Measurements from ENCODE around the gene KLHL3.

KLHL3 gene

GRCh38 chr5:137708062-137708461 is 27.8 kb downstream of the KLHL3 start:
- DNase-seq (ENCODE audit: low read depth) = no peak

GRCh38 chr5:137706841-137707240 is 29.0 kb downstream of the KLHL3 start:
- DNase-seq (ENCODE audit: low read depth) = no peak

- DNase-seq (ENCODE audit: low read depth) = no peak
Observed at GRCh38 chr5:137705106-137705505, 30.8 kb downstream of the KLHL3 start.

GRCh38 chr5:137703565-137703964 is 32.3 kb downstream of the KLHL3 start:
- no peak for DNase-seq (ENCODE audit: low read depth)

GRCh38 chr5:137700282-137700680 is 35.6 kb downstream of the KLHL3 start:
- no peak for DNase-seq (ENCODE audit: low read depth)

GRCh38 chr5:137699336-137700281 is 36.3 kb downstream of the KLHL3 start:
- no peak for DNase-seq (ENCODE audit: low read depth)

GRCh38 chr5:137696481-137696880 is 39.4 kb downstream of the KLHL3 start:
- no peak for DNase-seq (ENCODE audit: low read depth)

GRCh38 chr5:137695651-137696428 is 40.0 kb downstream of the KLHL3 start:
- DNase-seq (ENCODE audit: low read depth) = no peak

GRCh38 chr5:137693951-137694721 is 41.8 kb downstream of the KLHL3 start:
- no peak for DNase-seq (ENCODE audit: low read depth)

- no peak for DNase-seq (ENCODE audit: low read depth)
Observed at GRCh38 chr5:137693307-137693950, 42.5 kb downstream of the KLHL3 start.

- no peak for DNase-seq (ENCODE audit: low read depth)
Observed at GRCh38 chr5:137689306-137689705, 46.6 kb downstream of the KLHL3 start.

GRCh38 chr5:137688210-137688840 is 47.6 kb downstream of the KLHL3 start:
- no peak for DNase-seq (ENCODE audit: low read depth)

- no peak for DNase-seq (ENCODE audit: low read depth)
Observed at GRCh38 chr5:137684761-137685160, 51.1 kb downstream of the KLHL3 start.

GRCh38 chr5:137681191-137681590 is 54.7 kb downstream of the KLHL3 start:
- no peak for DNase-seq (ENCODE audit: low read depth)

GRCh38 chr5:137679910-137680309 is 56.0 kb downstream of the KLHL3 start:
- DNase-seq (ENCODE audit: low read depth) = no peak

- no peak for DNase-seq (ENCODE audit: low read depth)
Observed at GRCh38 chr5:137679195-137679594, 56.7 kb downstream of the KLHL3 start.

GRCh38 chr5:137672881-137673280 is 63.0 kb downstream of the KLHL3 start:
- no peak for DNase-seq (ENCODE audit: low read depth)

GRCh38 chr5:137672001-137672400 is 63.9 kb downstream of the KLHL3 start:
- no peak for DNase-seq (ENCODE audit: low read depth)

- no peak for DNase-seq (ENCODE audit: low read depth)
Observed at GRCh38 chr5:137669811-137670210, 66.1 kb downstream of the KLHL3 start.

- DNase-seq (ENCODE audit: low read depth) = no peak
Observed at GRCh38 chr5:137668637-137669036, 67.3 kb downstream of the KLHL3 start.

GRCh38 chr5:137667341-137667740 is 68.5 kb downstream of the KLHL3 start:
- no peak for DNase-seq (ENCODE audit: low read depth)

Measured in stimulated activated CD8-positive, alpha-beta memory T cell treated with anti-CD3 and anti-CD28 coated beads, Interleukin-7, amount 100 ng/mL, for 24 hours (primary cell).